ES-I3 (cell line): Measurements from ENCODE around the gene PDIA4.

ENCODE experiments used
- H3K36me3 ChIP-seq: 2 replicates; pipeline ENCODE4 v1.6.1; 2013; ENCODE audit warnings: mild to moderate bottlenecking, low read length, control low read depth, moderate library complexity; ENCODE audit not compliant: insufficient read depth
- H3K4me1 ChIP-seq: 2 replicates; pipeline ENCODE4 v1.6.1; 2013; ENCODE audit warnings: mild to moderate bottlenecking, control low read depth, low read length; ENCODE audit not compliant: insufficient read depth
- H3K9ac ChIP-seq: 2 replicates; pipeline ENCODE4 v1.6.1; 2013; ENCODE audit warnings: low read depth, mild to moderate bottlenecking, low read length, moderate library complexity
- H3K9me3 ChIP-seq: 2 replicates; pipeline ENCODE4 v1.6.1; 2013; ENCODE audit warnings: mild to moderate bottlenecking, low read length, moderate library complexity; ENCODE audit not compliant: control insufficient read depth, insufficient read depth

The PDIA4 gene

GRCh38 chr7:148954766-148955165 is 73.5 kb downstream of the PDIA4 start:
- H3K9ac ChIP-seq: no peak overlapping the region

GRCh38 chr7:148953676-148954075 is 74.6 kb downstream of the PDIA4 start:
- H3K9ac ChIP-seq: no peak overlapping the region
- no peaks in the 10 kb centered on the region for H3K36me3 ChIP-seq
- no peaks in the 10 kb centered on the region for H3K9me3 ChIP-seq
- no peaks in the 10 kb centered on the region for H3K4me1 ChIP-seq

More at GRCh38 chr7:148954766-148955165, 73.5 kb downstream of the PDIA4 start:
- Histone ChIP-seq H3K9me3 (no peaks in the 10 kb centered on the region), H3K36me3 (no peaks in the 10 kb centered on the region), H3K4me1 (no peaks in the 10 kb centered on the region)
